DMS53 (cell line): ENCODE data around the gene PPP6R2.

Experiments used
- DNase-seq: peaks from one replicate; lab custom pipeline; 2025; lab: John Stamatoyannopoulos, UW

PPP6R2 gene

GRCh38 chr22:50487290-50488005 lies 144.3 kb downstream of the PPP6R2 start:
- no peak for DNase-seq

DNA sequence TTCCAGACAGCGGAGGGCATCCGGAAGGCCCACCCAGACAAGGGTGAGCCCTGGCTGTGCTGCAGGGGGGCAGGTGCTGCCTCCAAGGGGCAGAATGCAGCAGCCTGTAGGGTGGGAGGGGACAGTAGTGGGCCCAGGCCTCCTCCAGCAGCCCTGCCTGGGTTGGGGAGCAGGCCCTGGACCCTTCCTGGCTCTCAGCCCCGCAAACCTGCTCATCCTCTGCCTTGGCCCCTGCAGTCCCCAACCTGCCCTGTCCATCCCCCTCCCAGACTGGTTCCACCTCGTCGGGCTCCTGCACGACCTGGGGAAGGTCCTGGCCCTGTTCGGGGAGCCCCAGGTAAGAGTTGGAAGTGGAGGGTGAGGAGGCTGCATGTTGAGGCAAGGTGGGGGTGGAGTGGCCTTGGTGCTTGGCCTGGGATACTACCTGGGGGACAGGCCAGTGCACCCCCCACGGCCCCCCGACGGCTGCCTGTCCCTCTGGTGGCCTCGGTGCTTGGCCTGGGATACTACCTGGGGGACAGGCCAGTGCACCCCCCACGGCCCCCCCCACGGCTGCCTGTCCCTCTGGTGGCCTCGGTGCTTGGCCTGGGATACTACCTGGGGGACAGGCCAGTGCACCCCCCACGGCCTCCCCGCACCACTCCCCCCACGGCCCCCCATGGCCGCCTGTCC lies 145.0 kb downstream of the PPP6R2 start:
- DNase-seq, result no peak

DNA sequence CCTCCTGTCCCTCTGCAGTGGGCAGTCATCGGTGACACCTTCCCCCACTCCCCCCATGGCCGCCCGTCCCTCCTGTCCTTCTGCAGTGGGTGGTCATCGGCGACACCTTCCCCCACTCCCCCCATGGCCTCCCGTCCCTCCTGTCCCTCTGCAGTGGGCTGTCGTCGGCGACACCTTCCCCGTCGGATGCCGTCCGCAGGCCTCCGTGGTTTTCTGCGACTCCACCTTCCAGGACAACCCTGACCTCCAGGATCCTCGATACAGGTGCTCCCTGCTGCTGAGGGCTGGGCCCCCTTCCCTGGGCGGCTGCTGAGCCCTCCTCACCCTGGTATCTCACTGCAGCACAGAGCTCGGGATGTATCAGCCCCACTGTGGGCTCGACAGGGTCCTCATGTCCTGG lies 145.8 kb downstream of the PPP6R2 start:
- no peak for DNase-seq

- no peak for DNase-seq
Observed at GRCh38 chr22:50489363-50490243, 146.5 kb downstream of the PPP6R2 start.

GRCh38 chr22:50490531-50491308 lies 147.6 kb downstream of the PPP6R2 start:
- peak; percentile 54 for DNase-seq
